D721Med (cell line): ENCODE results near the gene NACC2.

Source experiments
- DNase-seq: peaks from one replicate; pipeline ENCODE4 v3.0.0; 2011; ENCODE audit warnings: low spot score; ENCODE audit not compliant: insufficient read length
- FAIRE-seq: peaks from 2 replicates; lab custom pipeline; 2011; peaks lifted over from hg19 to GRCh38; lab: Jason Lieb, UNC
- CTCF ChIP-seq: IDR thresholded peaks from 2 replicates; pipeline ENCODE4 v1.5.1; 2012; ENCODE audit warnings: mild to moderate bottlenecking, control low read depth; ENCODE audit not compliant: insufficient read depth; ENCODE audit errors: missing control alignments

NACC2 gene

GRCh38 chr9:136119061-136119882, 24.2 kb upstream of the NACC2 start:
- FAIRE-seq (no peak), DNase-seq (no peak)
- no peak for TF ChIP-seq CTCF

GRCh38 chr9:136118320-136119060, 23.4 kb upstream of the NACC2 start, which contains the start of gene TMEM250:
Gene TMEM250 (minus strand): TSS chr9:136118875. CDS start chr9:136116900, 1,975 bp downstream.
- no peak for FAIRE-seq
- peak; percentile 92 for DNase-seq
- peak; percentile 16 for TF ChIP-seq CTCF

- no peak for TF ChIP-seq CTCF
- no peak for DNase-seq
- FAIRE-seq, result no peak
These were observed 22.8 kb upstream of the NACC2 start for GRCh38 chr9:136117916-136118319.

- TF ChIP-seq CTCF, result no peak
- FAIRE-seq (no peak), DNase-seq (no peak)
These were observed 22.3 kb upstream of the NACC2 start for GRCh38 chr9:136117291-136117915.

GRCh38 chr9:136116360-136117098, 21.4 kb upstream of the NACC2 start:
- FAIRE-seq (no peak), DNase-seq (no peak)

More at GRCh38 chr9:136116360-136117098, 21.4 kb upstream of the NACC2 start:
- no peak for TF ChIP-seq CTCF
